ENCODE measurements around the gene LIPK. TPM values are rescaled to one million over a fixed set of nuclear protein-coding genes. Genes with fewer than 3 reads are reported as not detected.
"Not testable (repeated sequence)": the region's sequence is repeated elsewhere in the genome, so short reads cannot be mapped to it uniquely, and the experiment has no call there.

Gene LIPK
- polyA plus RNA-seq, 3 donors, result not detected

- not testable (repeated sequence) for DNase-seq
Observed at GRCh38 chr10:88709361-88709760, 3.3 kb downstream of the LIPK start.

DNA sequence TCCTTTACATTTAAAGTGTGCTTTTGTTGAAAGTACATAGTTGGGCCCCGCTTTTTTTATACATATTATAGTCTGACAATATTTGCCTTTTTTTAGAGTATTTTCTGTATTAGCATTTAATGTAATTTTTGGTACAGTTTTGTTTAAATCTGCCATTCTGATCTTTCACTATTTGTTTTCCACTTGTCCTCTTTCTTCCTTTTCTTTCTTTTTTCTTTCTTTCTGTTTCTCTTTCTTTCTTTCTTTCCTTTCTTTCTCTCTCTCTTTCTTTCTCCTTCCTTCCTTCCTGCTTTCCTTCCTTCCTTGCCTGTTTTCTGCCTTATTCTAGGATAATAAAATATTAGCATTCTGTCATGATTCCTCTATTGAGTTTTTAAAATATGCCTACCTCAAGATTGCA is 9.5 kb downstream of the LIPK start:
- no peak for DNase-seq

GRCh38 chr10:88721392-88721791 is 15.3 kb downstream of the LIPK start:
- no peak for DNase-seq

DNA sequence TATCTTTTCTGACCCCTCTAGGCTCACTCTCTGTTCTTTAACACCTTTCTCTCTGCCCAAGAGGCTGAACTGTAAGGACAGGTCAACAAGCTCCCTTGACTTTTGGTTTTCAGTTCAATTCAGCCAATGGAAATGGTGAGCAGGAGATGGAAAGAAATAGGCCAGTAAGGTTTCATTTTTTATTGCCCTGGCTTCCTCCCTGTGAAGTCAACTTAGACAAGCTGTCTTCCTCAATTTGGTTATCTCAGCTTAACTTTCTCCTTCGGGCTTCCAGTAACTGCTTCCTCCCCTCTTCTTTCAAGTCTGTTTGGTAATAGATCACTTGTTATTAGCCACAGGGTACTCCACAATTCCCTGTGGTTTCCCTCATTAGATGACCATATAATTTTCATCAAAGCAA is 19.7 kb downstream of the LIPK start:
- DNase-seq, result no peak

- no peak for DNase-seq
Observed at GRCh38 chr10:88728107-88728763, 22.2 kb downstream of the LIPK start.

DNA sequence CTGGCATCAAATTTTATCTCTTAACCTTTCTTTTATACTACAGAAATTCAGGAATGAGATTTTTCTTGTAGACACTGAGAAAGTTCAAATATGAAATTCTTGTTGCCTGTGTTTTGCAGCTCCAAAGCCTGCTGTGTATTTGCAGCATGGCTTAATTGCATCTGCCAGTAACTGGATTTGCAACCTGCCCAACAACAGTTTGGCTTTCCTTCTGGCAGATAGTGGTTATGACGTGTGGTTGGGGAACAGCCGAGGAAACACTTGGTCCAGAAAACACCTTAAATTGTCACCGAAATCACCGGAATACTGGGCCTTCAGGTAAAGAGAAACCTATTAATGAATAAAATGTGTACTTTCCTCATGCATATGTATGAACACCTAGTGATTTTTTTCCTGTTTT is 24.8 kb downstream of the LIPK start:
- DNase-seq, result no peak

GRCh38 chr10:88731296-88731695 is 25.2 kb downstream of the LIPK start:
- DNase-seq, result no peak

DNA sequence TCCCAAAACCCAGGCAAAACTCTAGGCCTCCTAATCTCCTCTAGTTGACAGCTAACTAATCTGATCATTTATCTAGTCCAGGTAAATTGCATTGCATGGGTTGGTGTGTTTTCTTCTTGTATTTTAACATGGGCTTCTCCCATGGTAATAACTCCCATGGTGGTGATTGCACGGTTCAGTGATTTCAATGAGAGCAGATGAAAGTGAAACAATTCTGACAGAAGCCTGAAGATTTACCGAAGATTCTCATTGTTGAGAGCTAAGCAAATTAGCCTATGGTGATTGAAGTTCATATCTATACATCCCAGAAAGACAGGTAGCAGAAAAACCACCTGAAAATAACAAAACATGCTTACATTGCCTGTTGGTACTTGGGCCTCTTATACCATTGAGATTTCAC is 27.2 kb downstream of the LIPK start:
- no peak for DNase-seq

GRCh38 chr10:88735661-88736060 is 29.6 kb downstream of the LIPK start:
- DNase-seq, result no peak

DNA sequence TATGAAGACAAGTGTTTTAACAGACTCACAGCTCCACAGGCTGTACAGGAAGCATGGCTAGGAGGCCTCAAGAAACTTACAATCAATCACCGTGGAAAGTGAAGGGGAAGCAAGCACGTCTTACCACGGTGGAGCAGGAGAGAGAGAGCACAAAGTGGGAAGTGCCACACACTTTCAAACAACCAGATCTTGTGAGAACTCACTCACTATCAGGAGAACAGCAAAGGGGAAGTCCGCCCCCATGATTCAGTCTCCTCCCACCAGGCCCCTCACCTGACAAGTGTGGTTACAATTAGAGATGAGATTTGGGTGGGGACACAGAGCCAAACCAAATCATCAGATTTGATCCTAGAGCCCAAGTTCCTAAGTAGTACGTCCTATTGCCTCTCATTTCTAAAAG is 35.9 kb downstream of the LIPK start:
- not testable (repeated sequence) for DNase-seq

DNA sequence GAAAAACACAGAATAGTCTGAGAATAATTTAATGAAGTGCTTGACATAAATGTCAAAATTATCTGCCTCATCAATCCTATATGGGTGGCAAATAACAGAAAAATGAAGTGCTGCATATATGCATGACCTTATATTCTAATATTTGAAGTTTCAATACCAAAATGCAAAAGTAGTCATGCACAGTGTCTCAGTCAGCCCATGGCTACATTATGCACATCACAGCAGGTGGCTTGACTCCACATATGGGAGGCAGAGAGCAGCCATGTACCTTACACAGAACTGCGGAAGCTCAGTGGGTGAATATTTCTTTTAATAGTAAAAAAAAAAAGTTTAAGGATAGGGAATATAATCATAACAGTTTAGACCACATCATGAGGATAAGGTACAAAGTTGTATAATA is 36.4 kb downstream of the LIPK start:
- no peak for DNase-seq

DNA sequence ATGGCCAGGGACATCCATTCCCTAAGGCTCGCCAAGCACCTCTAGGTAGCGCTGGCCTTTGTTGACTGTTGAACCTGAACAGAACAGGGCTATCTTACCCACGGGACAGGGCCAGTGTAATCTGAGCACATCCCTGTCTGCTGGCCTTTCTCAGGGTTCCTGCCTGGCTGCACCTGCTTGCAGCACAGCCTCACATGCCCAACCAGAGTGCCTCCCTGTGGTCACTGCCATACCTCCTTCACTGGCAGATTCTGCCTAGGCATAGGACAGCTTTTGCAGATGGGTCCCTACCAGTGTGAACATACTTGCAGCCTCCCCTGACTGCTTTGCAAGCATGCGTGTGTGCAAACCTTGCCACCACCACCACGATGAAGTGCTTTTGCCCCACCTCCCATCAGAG is 38.0 kb downstream of the LIPK start:
- no peak for DNase-seq

GRCh38 chr10:88745633-88746032 is 39.6 kb downstream of the LIPK start:
- no peak for DNase-seq

DNA sequence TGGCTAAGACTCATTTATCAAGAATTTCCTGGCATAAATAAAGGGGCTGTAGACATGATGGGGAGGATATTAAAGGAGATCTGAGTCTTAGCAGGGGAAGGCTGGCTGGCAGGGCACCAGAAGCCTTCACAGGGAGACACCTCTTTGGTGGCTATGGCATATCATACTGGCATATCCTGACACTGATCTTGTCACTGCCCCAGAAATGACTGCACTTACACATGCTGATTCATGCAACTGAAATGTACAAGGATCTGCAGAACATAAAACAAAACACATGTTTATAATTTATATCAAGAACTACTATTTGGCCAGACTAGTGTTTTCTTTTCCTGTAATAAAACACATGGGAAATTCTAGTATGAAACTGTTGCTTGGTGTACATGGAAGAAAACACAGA is 48.2 kb downstream of the LIPK start:
- peak; percentile 9 for DNase-seq

DNA sequence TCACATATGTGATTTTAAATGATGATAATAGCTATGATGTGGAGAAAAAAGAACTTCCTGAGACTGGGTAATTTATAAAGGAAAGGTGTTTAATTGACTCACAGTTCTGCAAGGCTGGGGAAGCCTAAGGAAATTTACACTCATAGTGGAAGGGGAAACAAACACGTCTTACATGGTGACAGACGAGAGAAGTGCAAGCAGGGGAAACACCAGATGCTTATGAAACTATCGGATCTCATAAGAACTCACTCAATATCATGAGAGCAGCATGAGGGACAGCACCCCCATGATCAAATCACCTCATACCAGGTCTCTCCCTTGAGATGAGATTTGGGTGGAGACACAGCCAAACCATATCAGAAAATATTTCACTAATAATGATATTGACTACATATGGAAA is 49.7 kb downstream of the LIPK start:
- no peak for DNase-seq

GRCh38 chr10:88756660-88757059 is 50.6 kb downstream of the LIPK start:
- no peak for DNase-seq

DNA sequence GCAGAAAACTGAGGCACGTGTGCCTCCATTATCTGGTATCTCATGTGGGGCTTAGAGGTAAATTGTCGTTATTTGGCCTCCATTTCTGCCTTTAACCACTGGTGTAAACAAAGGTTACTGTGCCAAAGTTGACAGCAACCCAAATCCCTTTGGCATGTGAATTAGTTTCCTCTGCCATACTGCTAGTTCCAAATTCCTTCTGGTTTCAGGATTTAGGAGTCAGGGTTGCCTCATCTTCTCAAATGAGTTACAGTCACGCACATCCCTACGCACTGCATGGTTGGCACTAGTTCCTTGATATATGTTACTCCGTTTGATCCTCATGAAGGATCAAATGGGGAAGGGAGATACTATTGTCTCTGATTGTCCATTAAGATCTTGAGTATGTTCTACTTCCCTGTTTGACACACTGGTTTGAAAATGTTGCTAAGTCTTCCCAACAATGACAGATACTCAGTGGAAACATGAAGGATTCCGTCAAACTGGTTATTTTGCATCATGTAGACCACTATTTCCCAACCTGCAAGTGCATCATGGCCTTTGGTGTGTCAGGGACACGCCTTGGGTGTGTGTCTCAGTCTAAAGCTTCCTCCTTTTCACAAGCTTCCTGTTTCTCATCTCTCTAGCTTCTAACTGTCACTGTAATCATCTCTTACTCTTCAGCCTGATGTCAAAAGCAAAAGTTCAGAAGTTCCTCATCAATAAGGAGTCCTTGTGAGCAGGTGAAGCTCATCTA is 53.5 kb downstream of the LIPK start, which contains the start of gene LIPN:
Gene LIPN (plus strand): TSS at position 655 of the 736 bp plus-strand sequence. CDS start 1,386 bp downstream, outside the sequence.
- DNase-seq, result no peak

GRCh38 chr10:88762906-88763305 is 56.9 kb downstream of the LIPK start:
- no peak for DNase-seq

DNA sequence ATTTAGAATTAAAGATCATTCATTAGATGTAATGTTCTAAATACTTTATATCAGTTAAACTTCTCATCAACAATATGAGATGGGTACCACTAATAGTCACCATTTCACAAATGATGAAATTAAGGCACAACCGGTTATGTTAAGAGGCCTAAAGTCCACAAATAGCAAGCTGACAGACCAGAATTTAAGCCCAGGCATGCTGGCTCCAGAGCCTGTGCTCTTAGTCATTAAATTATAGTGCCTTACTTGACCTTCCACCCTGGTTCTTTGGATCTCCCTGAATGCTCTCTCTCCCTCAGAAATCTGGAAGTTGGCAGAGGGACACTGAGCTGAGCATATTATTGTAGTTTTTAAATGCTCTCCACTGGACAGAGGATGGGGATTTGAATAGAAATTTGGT is 57.4 kb downstream of the LIPK start:
- DNase-seq, result peak; percentile 19

GRCh38 chr10:88764110-88764509 is 58.1 kb downstream of the LIPK start:
- DNase-seq, result no peak

GRCh38 chr10:88765816-88766215 is 59.8 kb downstream of the LIPK start:
- no peak for DNase-seq

GRCh38 chr10:88769384-88769783 is 63.3 kb downstream of the LIPK start:
- no peak for DNase-seq

GRCh38 chr10:88781206-88781605 is 75.2 kb downstream of the LIPK start:
- no peak for DNase-seq

GRCh38 chr10:88782222-88782621 is 76.2 kb downstream of the LIPK start:
- no peak for DNase-seq
